ENCODE data around the gene KIF21A. TPM values are rescaled to one million over a fixed set of nuclear protein-coding genes. Genes with fewer than 3 reads are reported as not detected.
A peak's percentile ranks its signal among the peaks of the same experiment; 100 is the strongest.

The KIF21A gene
- total and polyA plus RNA-seq, 2 experiments from 2014 or later, result 19.4 to 41.3 TPM

GRCh38 chr12:39368891-39369290, 74.0 kb downstream of the KIF21A start:
- Histone ChIP-seq H3K27me3 (no peaks in the 10 kb centered on the region), H3K4me3 (no peak overlapping the region), H3K36me3 (peaks cover 17% of the 10 kb centered on the region), H3K9me3 (ENCODE audit: low read depth) (no peaks in the 10 kb centered on the region), H3K4me1 (ENCODE audit: low read depth) (no peaks in the 10 kb centered on the region), H3K27ac (no peak overlapping the region)
- no peak for DNase-seq (ENCODE audit: low read depth in 1 of 2, low spot score in 1 of 2)
- TF ChIP-seq, protein P1, sequence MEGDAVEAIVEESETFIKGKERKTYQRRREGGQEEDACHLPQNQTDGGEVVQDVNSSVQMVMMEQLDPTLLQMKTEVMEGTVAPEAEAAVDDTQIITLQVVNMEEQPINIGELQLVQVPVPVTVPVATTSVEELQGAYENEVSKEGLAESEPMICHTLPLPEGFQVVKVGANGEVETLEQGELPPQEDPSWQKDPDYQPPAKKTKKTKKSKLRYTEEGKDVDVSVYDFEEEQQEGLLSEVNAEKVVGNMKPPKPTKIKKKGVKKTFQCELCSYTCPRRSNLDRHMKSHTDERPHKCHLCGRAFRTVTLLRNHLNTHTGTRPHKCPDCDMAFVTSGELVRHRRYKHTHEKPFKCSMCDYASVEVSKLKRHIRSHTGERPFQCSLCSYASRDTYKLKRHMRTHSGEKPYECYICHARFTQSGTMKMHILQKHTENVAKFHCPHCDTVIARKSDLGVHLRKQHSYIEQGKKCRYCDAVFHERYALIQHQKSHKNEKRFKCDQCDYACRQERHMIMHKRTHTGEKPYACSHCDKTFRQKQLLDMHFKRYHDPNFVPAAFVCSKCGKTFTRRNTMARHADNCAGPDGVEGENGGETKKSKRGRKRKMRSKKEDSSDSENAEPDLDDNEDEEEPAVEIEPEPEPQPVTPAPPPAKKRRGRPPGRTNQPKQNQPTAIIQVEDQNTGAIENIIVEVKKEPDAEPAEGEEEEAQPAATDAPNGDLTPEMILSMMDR (IDR thresholded peaks at IDR 0.05; ENCODE audit: low read depth, low read length), result no peak

DNA sequence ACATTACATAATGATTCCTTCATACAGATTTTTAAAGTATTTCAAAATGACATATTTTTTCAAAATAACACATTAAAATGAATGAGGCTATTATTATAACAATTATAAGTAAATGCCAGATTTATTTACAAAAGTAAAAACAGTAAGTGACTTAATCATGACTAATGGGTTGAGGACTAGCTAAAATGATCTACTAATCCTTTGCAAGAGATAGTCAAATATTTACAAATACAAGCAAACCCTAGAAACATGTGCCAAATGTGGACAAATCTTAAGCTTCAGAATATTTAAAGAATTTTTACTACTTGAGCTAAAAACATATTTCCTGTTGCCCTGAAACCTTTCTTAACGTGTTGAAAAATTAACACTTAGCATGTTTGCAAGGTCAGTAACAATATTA, 74.8 kb downstream of the KIF21A start:
- Histone ChIP-seq H3K27me3 (no peaks in the 10 kb centered on the region), H3K27ac (no peak overlapping the region), H3K4me3 (no peak overlapping the region), H3K4me1 (ENCODE audit: low read depth) (no peaks in the 10 kb centered on the region), H3K36me3 (peaks cover 20% of the 10 kb centered on the region), H3K9me3 (ENCODE audit: low read depth) (no peaks in the 10 kb centered on the region)
- DNase-seq (ENCODE audit: low read depth in 1 of 2, low spot score in 1 of 2), result no peak
- TF ChIP-seq, protein P1 (IDR thresholded peaks at IDR 0.05; ENCODE audit: low read depth, low read length), result no peak

- Histone ChIP-seq H3K27me3 (no peaks in the 10 kb centered on the region), H3K36me3 (peaks cover 24% of the 10 kb centered on the region), H3K4me1 (ENCODE audit: low read depth) (no peaks in the 10 kb centered on the region), H3K27ac (no peak overlapping the region), H3K4me3 (no peak overlapping the region), H3K9me3 (ENCODE audit: low read depth) (no peaks in the 10 kb centered on the region)
- DNase-seq (ENCODE audit: low read depth in 1 of 2, low spot score in 1 of 2), result no peak
- TF ChIP-seq, protein P1 (IDR thresholded peaks at IDR 0.05; ENCODE audit: low read depth, low read length), result no peak
Observed at GRCh38 chr12:39367494-39367893, 75.4 kb downstream of the KIF21A start.

- no peak overlapping the region for H3K4me3 ChIP-seq
- no peaks in the 10 kb centered on the region for H3K9me3 ChIP-seq (ENCODE audit: low read depth)
- no peaks in the 10 kb centered on the region for H3K27me3 ChIP-seq
- no peaks in the 10 kb centered on the region for H3K4me1 ChIP-seq (ENCODE audit: low read depth)
- no peak overlapping the region for H3K27ac ChIP-seq
- TF ChIP-seq, protein P1 (IDR thresholded peaks at IDR 0.05; ENCODE audit: low read depth, low read length), result peak; percentile 33
- DNase-seq (ENCODE audit: low read depth in 1 of 2, low spot score in 1 of 2), result peak in 1 of 2 donors; percentile 16
- H3K36me3 ChIP-seq, result peaks cover 33% of the 10 kb centered on the region
Observed at GRCh38 chr12:39365364-39366001, 77.4 kb downstream of the KIF21A start.

GRCh38 chr12:39364196-39364595, 78.7 kb downstream of the KIF21A start:
- H3K9me3 ChIP-seq (ENCODE audit: low read depth), result no peaks in the 10 kb centered on the region
- TF ChIP-seq, protein P1 (IDR thresholded peaks at IDR 0.05; ENCODE audit: low read depth, low read length), result no peak
- no peaks in the 10 kb centered on the region for H3K27me3 ChIP-seq
- H3K36me3 ChIP-seq, result peaks cover 33% of the 10 kb centered on the region
- no peaks in the 10 kb centered on the region for H3K4me1 ChIP-seq (ENCODE audit: low read depth)
- H3K27ac ChIP-seq, result no peak overlapping the region
- no peak for DNase-seq (ENCODE audit: low read depth in 1 of 2, low spot score in 1 of 2)
- H3K4me3 ChIP-seq, result no peak overlapping the region
